SJCRH30 (cell line): ENCODE data around the gene MFF. TPM values are rescaled to one million over a fixed set of nuclear protein-coding genes. Genes with fewer than 3 reads are reported as not detected.
A peak's percentile ranks its signal among the peaks of the same experiment; 100 is the strongest.

ENCODE experiments used
- DNase-seq, 2 experiments: peaks; one replicate each; pipeline ENCODE4 v3.0.0-alpha.2; 2015 to 2020
- H3K27ac ChIP-seq: fragments of 250-450 bp; sonication (Bioruptor Pico); 2 replicates; pipeline ENCODE4 v1.5.1; 2020; ENCODE audit warnings: mild to moderate bottlenecking, moderate library complexity
- H3K27me3 ChIP-seq: fragments of 250-450 bp; sonication (Bioruptor Pico); 2 replicates; pipeline ENCODE4 v1.5.1; 2020; ENCODE audit warnings: mild to moderate bottlenecking, moderate library complexity
- H3K36me3 ChIP-seq: fragments of 250-450 bp; sonication (Bioruptor Pico); 2 replicates; pipeline ENCODE4 v1.5.1; 2020; ENCODE audit warnings: mild to moderate bottlenecking, moderate library complexity
- H3K4me1 ChIP-seq: fragments of 250-450 bp; sonication (Bioruptor Pico); 2 replicates; pipeline ENCODE4 v1.5.1; 2020; ENCODE audit warnings: mild to moderate bottlenecking, moderate library complexity
- H3K4me3 ChIP-seq: fragments of 250-450 bp; sonication (Bioruptor Pico); 2 replicates; pipeline ENCODE4 v1.5.1; 2020; ENCODE audit warnings: mild to moderate bottlenecking, moderate library complexity
- H3K9me3 ChIP-seq: fragments of 250-450 bp; sonication (Bioruptor Pico); replicated peaks from 2 replicates; pipeline ENCODE4 v1.5.1; 2020; ENCODE audit warnings: mild to moderate bottlenecking, moderate library complexity
- total RNA-seq: library from RNA; depleted of rRNA; stranded (reverse); fragments of >200 nt; shearing (Covaris generic); gene quantifications from 2 replicates; pipeline ENCODE4 v1.2.3, GENCODE V29; 2014; rRNA removed

Gene MFF
- total RNA-seq, 1 experiment from 2014 or later, result 117 TPM

- Histone ChIP-seq H3K4me3 (no peak overlapping the region), H3K27me3 (no peaks in the 10 kb centered on the region), H3K27ac (no peak overlapping the region), H3K36me3 (no peaks in the 10 kb centered on the region), H3K4me1 (no peaks in the 10 kb centered on the region), H3K9me3 (no peaks in the 10 kb centered on the region)
- DNase-seq, result no peak
These were observed 73.9 kb downstream of the MFF start for GRCh38 chr2:227398684-227399670.

GRCh38 chr2:227401550-227401949 is 76.5 kb downstream of the MFF start:
- H3K4me1 ChIP-seq, result peaks cover 3% of the 10 kb centered on the region
- no peaks in the 10 kb centered on the region for H3K27me3 ChIP-seq
- no peaks in the 10 kb centered on the region for H3K36me3 ChIP-seq
- DNase-seq, result no peak
- H3K9me3 ChIP-seq, result no peaks in the 10 kb centered on the region
- no peak overlapping the region for H3K4me3 ChIP-seq
- no peak overlapping the region for H3K27ac ChIP-seq

GRCh38 chr2:227402321-227402720 is 77.3 kb downstream of the MFF start:
- H3K4me1 ChIP-seq, result peaks cover 7% of the 10 kb centered on the region
- no peaks in the 10 kb centered on the region for H3K36me3 ChIP-seq
- no peak overlapping the region for H3K27ac ChIP-seq
- no peaks in the 10 kb centered on the region for H3K27me3 ChIP-seq
- no peak overlapping the region for H3K4me3 ChIP-seq
- H3K9me3 ChIP-seq, result no peaks in the 10 kb centered on the region
- no peak for DNase-seq

- Histone ChIP-seq H3K4me1 (peaks cover 7% of the 10 kb centered on the region), H3K27me3 (no peaks in the 10 kb centered on the region)
These were observed 77.9 kb downstream of the MFF start for GRCh38 chr2:227402959-227403358.

GRCh38 chr2:227404585-227405271 is 79.7 kb downstream of the MFF start:
- Histone ChIP-seq H3K4me3 (no peak overlapping the region), H3K4me1 (peaks cover 7% of the 10 kb centered on the region), H3K36me3 (no peaks in the 10 kb centered on the region), H3K9me3 (no peaks in the 10 kb centered on the region), H3K27ac (no peak overlapping the region), H3K27me3 (no peaks in the 10 kb centered on the region)
- no peak for DNase-seq

More at GRCh38 chr2:227402959-227403358, 77.9 kb downstream of the MFF start:
- H3K27ac ChIP-seq, result no peak overlapping the region
- H3K4me3 ChIP-seq, result no peak overlapping the region
- DNase-seq, result no peak
- H3K9me3 ChIP-seq, result no peaks in the 10 kb centered on the region
- no peaks in the 10 kb centered on the region for H3K36me3 ChIP-seq

GRCh38 chr2:227406177-227407031 is 81.4 kb downstream of the MFF start:
- Histone ChIP-seq H3K9me3 (no peaks in the 10 kb centered on the region), H3K27me3 (no peaks in the 10 kb centered on the region), H3K36me3 (no peaks in the 10 kb centered on the region), H3K27ac (peak overlapping the region; percentile 42), H3K4me1 (peaks cover 15% of the 10 kb centered on the region), H3K4me3 (peak overlapping the region; percentile 8; the same call in 1 of the 2 replicates)
- DNase-seq, result peak; percentile 79 to 98

Other genes with a start within 250 kb of the MFF start
- gene COL4A4, start 161.0 kb upstream of the MFF start, total RNA-seq, result not detected in 2 replicates
- 0.03 and 0.34 TPM in 2 replicates for gene COL4A3, start 160.6 kb upstream of the MFF start, total RNA-seq
- not detected in 2 replicates for gene TM4SF20, start 54.1 kb downstream of the MFF start, total RNA-seq
- not detected in 2 replicates for gene SCYGR1, start 62.7 kb downstream of the MFF start, total RNA-seq
- gene AGFG1, start 146.9 kb downstream of the MFF start, total RNA-seq, result 76.0 and 89.9 TPM in 2 replicates